Measurements from ENCODE around the gene ZBTB47.

DNA sequence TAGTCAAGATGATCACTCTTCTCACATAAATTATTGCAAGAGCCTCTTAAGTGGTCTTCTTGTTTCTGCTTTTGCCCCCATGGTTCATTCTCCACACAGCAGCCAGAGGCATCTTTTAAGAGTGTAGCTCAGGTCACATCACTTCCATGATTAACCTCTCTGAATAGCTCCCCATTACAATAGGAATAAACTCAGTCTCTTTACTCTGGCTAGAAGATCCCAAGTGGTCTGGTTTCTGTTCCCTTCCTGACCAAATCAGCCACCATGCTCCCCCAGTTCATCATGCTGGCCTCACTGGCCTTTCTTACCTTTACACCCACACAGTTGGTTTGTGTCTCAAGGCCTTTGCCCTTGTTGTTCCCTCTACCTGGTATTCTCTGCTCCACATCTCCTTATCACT, 40.9 kb downstream of the ZBTB47 start:
- TF ChIP-seq, protein P1, sequence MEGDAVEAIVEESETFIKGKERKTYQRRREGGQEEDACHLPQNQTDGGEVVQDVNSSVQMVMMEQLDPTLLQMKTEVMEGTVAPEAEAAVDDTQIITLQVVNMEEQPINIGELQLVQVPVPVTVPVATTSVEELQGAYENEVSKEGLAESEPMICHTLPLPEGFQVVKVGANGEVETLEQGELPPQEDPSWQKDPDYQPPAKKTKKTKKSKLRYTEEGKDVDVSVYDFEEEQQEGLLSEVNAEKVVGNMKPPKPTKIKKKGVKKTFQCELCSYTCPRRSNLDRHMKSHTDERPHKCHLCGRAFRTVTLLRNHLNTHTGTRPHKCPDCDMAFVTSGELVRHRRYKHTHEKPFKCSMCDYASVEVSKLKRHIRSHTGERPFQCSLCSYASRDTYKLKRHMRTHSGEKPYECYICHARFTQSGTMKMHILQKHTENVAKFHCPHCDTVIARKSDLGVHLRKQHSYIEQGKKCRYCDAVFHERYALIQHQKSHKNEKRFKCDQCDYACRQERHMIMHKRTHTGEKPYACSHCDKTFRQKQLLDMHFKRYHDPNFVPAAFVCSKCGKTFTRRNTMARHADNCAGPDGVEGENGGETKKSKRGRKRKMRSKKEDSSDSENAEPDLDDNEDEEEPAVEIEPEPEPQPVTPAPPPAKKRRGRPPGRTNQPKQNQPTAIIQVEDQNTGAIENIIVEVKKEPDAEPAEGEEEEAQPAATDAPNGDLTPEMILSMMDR (IDR thresholded peaks at IDR 0.05; ENCODE audit: low read depth, low read length) = no peak
- no peak for TF ChIP-seq EZH2phosphoT487 (IDR thresholded peaks at IDR 0.05; ENCODE audit: low read depth)

Data from OCI-LY3 (cell line).